ENCODE results near the gene PNRC1. TPM values are rescaled to one million over a fixed set of nuclear protein-coding genes. Genes with fewer than 3 reads are reported as not detected.
"Not testable (repeated sequence)": the region's sequence is repeated elsewhere in the genome, so short reads cannot be mapped to it uniquely, and the experiment has no call there.

Gene PNRC1
- total RNA-seq = 183 TPM
- long read RNA-seq, transcript PNRC1-201 (2 exons, 2,065 nt) = major isoform, 187 of 202 reads
- long read RNA-seq, partial matches to known transcripts = 0 of 202 reads
- long read RNA-seq, other reads (novel, unspliced or antisense) = 12 of 202 reads

DNA sequence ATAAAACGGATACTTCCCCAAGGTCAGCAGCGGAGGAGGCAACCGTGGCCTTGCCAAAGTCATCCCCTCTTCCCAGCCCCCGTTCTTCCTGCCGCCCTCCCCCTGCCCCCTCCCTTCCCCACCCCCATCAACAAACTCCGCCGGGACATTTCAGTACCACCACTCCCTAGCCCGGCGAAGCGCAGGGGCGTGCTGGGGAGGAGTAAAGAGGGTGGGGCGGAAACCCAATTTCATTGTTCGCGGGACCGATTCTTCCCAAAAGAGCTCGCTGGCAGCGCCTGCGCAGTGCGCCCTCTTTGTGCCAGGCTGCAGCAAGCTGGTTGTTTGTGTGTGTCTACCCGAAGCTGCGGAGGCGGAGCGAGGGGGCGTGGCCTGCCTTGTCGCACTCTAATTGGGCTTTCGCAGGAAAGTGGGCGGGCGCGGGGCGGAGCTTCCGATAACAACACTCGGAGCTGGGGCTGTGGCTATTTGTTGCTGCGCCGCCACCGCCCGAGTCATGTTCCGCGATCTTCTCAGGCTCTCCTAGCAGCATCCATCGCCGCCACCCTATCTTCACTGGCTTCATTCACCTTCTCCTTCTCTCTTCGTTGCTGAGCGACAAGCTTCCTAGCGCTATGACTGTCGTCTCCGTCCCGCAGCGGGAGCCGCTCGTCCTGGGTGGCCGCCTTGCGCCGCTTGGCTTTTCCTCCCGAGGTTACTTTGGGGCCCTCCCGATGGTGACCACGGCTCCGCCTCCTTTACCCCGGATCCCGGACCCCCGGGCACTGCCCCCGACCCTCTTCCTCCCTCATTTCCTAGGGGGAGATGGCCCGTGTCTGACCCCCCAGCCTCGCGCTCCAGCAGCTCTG lies at the start of gene PNRC1:
TSS of gene PNRC1 (plus strand) at position 471 of the 848 bp plus-strand sequence. CDS start at position 615, 144 bp downstream.
- peak; percentile 93 for ATAC-seq
- intact Hi-C loops (cut with DNase I) = no loop called here

DNA sequence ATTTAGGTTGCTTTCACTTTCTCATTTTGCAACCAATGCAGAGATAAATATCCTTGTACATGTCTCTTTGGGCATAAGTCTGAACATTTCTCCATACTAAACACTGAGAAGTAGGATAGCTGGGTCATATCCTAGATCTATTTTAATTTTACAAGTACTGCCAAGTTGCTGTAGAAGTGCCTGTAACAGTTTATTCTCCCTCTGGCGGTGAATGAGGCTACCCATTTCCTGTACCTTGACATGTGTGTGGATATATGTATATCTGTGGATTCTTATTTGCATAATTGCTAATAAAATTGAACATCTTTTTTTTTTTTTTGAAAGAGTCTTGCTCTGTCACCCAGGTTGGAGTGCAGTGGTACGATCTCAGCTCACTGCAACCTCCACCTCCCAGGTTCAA lies 48.0 kb upstream of the PNRC1 start:
- intact Hi-C loops (cut with DNase I) = no loop called here
- Histone ChIP-seq H3K4me1 (peaks cover 27% of the 10 kb centered on the region), H3K4me3 (no peak overlapping the region), H3K36me3 (no peaks in the 10 kb centered on the region), H3K9me3 (no peaks in the 10 kb centered on the region), H3K27me3 (no peaks in the 10 kb centered on the region), H3K27ac (no peak overlapping the region)
- TF ChIP-seq, protein P1, sequence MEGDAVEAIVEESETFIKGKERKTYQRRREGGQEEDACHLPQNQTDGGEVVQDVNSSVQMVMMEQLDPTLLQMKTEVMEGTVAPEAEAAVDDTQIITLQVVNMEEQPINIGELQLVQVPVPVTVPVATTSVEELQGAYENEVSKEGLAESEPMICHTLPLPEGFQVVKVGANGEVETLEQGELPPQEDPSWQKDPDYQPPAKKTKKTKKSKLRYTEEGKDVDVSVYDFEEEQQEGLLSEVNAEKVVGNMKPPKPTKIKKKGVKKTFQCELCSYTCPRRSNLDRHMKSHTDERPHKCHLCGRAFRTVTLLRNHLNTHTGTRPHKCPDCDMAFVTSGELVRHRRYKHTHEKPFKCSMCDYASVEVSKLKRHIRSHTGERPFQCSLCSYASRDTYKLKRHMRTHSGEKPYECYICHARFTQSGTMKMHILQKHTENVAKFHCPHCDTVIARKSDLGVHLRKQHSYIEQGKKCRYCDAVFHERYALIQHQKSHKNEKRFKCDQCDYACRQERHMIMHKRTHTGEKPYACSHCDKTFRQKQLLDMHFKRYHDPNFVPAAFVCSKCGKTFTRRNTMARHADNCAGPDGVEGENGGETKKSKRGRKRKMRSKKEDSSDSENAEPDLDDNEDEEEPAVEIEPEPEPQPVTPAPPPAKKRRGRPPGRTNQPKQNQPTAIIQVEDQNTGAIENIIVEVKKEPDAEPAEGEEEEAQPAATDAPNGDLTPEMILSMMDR (IDR thresholded peaks at IDR 0.05) = no peak
- no peak for DNase-seq
- ATAC-seq = no peak

More for the DNA sequence above, at the start of gene PNRC1:
- DNase-seq = peak; percentile 100
- peaks cover 25% of the 10 kb centered on the region for H3K36me3 ChIP-seq
- H3K27ac ChIP-seq = peak within 1 kb of the TSS; percentile 100
- peak within 1 kb of the TSS; percentile 82 for H3K4me3 ChIP-seq
- H3K4me1 ChIP-seq = peaks cover 29% of the 10 kb centered on the region
- TF ChIP-seq, protein P1 (IDR thresholded peaks at IDR 0.05) = no peak
- H3K27me3 ChIP-seq = no peaks in the 10 kb centered on the region
- H3K9me3 ChIP-seq = no peaks in the 10 kb centered on the region

DNA sequence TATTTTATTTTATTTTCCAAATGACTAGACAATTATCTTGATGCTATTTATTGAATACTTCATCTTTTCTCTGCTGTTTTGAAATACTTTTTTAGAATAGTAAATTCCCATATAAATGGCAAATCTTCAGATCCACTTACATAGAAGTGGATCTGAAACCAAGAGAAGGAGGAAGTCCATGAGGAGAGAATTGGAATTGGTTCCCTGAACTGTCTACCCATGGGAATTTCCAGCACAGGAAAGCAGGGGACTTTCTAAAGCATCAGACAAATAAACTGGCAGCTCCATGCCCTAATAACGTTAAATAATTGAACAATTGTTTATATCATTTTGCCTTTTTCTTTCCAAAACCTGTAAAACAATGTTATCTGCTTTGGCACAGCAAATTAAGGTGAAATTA lies 47.1 kb upstream of the PNRC1 start:
- no peak for DNase-seq
- no peak overlapping the region for H3K27ac ChIP-seq
- no peaks in the 10 kb centered on the region for H3K36me3 ChIP-seq
- peaks cover 27% of the 10 kb centered on the region for H3K4me1 ChIP-seq
- ATAC-seq = no peak
- no peak overlapping the region for H3K4me3 ChIP-seq
- intact Hi-C loops (cut with DNase I) = no loop called here
- H3K27me3 ChIP-seq = no peaks in the 10 kb centered on the region
- TF ChIP-seq, protein P1 (IDR thresholded peaks at IDR 0.05) = no peak
- H3K9me3 ChIP-seq = no peaks in the 10 kb centered on the region

- Histone ChIP-seq H3K4me1 (peaks cover 27% of the 10 kb centered on the region), H3K27ac (peak overlapping the region; percentile 91)
- intact Hi-C loops (cut with DNase I); DNase-seq; ATAC-seq; H3K27me3 ChIP-seq; H3K9me3 ChIP-seq; H3K36me3 ChIP-seq; H3K4me3 ChIP-seq: not testable (repeated sequence)
Observed at GRCh38 chr6:89034116-89034515, 46.4 kb upstream of the PNRC1 start.

DNA sequence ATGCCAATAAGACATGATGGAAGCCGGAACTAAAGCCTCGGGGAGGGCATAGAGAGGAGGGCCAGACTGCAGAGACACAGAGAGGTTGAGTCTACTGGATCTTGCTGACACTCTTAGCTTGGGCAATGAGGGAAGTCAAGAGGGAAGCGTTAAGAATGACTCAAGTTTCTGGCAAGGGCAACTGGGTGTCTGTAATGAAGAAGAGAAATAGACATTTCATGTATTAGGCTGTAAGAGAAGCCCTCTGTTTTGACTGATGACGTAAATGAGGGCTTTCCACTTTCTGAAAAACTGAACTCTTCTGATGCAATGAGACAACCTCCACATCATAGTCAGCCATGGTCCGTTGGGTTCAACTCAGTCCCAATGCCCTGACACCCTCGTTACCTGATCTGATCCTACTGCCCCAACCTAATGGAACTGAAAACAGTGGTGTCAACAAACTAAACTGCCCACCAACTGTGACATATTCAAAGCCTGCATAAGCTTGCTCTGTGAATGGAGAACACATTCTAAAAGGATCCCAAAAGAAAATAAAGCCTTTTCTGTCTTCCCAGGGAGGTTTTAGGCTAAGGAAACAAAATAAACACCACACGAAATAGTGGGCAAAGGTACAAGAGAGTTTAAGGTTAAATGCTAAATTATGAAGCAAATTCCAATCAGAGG lies 45.8 kb upstream of the PNRC1 start:
- TF ChIP-seq, protein P1 (IDR thresholded peaks at IDR 0.05) = no peak
- Histone ChIP-seq H3K4me3 (no peak overlapping the region), H3K36me3 (no peaks in the 10 kb centered on the region), H3K4me1 (peaks cover 27% of the 10 kb centered on the region), H3K9me3 (no peaks in the 10 kb centered on the region), H3K27ac (peak overlapping the region; percentile 91), H3K27me3 (no peaks in the 10 kb centered on the region)
- intact Hi-C loops (cut with DNase I) = no loop called here
- no peak for DNase-seq
- peak; percentile 81 for ATAC-seq
